Mammary epithelial cell (primary cell): ENCODE measurements around the gene POC5.

Source experiments
- CTCF ChIP-seq, 2 donors: IDR thresholded peaks in 1 of 2; conservative IDR thresholded peaks in 1 of 2; 2 replicates each; pipeline ENCODE4 v1.5.1; 2011 to 2012; ENCODE audit warnings: inconsistent platforms in 2 of 2, low read length in 2 of 2, mild to moderate bottlenecking in 2 of 2, control low read depth in 1 of 2, low read depth in 1 of 2; ENCODE audit not compliant: insufficient read depth in 1 of 2; ENCODE audit errors: extremely low read depth in 1 of 2
- EZH2 ChIP-seq: IDR thresholded peaks from 2 replicates; pipeline ENCODE4 v1.6.1; 2012; ENCODE audit warnings: low read length, inconsistent platforms, borderline replicate concordance

- peak in 1 of 2 donors; percentile 13 for TF ChIP-seq CTCF (conservative IDR thresholded peaks at IDR 0.05 in 1 of 2, IDR thresholded peaks at IDR 0.05 in 1 of 2; ENCODE audit: extremely low read depth in 1 of 2, insufficient read depth in 1 of 2, low read depth in 1 of 2, low read length in 2 of 2)
- TF ChIP-seq EZH2: no peak
These were observed 49.7 kb downstream of the POC5 start for GRCh38 chr5:75667586-75667985.
